GM12891 (cell line): Measurements from ENCODE around the gene CNTFR.

Experiments
- PAX5 ChIP-seq: IDR thresholded peaks from 2 replicates; pipeline ENCODE4 v1.6.1; 2011; ENCODE audit warnings: low read length, moderate library complexity, mild to moderate bottlenecking; ENCODE audit not compliant: insufficient read depth, severe bottlenecking
- POLR2A ChIP-seq: IDR thresholded peaks from 2 replicates; pipeline ENCODE4 v1.6.1; 2011; ENCODE audit warnings: low read depth, low read length, control low read depth
- POLR2AphosphoS5 ChIP-seq: IDR thresholded peaks from 2 replicates; pipeline ENCODE4 v1.6.1; 2011; ENCODE audit warnings: low read depth, low read length, control low read depth
- POU2F2 ChIP-seq: IDR thresholded peaks from 2 replicates; pipeline ENCODE4 v1.6.1; 2011; ENCODE audit warnings: low read depth, mild to moderate bottlenecking, control low read depth, low read length, moderate library complexity
- SPI1 ChIP-seq: IDR thresholded peaks from 2 replicates; pipeline ENCODE4 v1.6.1; 2011; ENCODE audit warnings: low read depth, low read length, control low read depth
- TAF1 ChIP-seq: IDR thresholded peaks from 2 replicates; pipeline ENCODE4 v1.6.1; 2011; ENCODE audit warnings: low read depth, low read length, control low read depth

GRCh38 chr9:34629491-34629808 lies 39.9 kb upstream of the CNTFR start:
- no peak for TF ChIP-seq POLR2A
- TF ChIP-seq POLR2AphosphoS5 = no peak
- TF ChIP-seq TAF1 = no peak
- no peak for TF ChIP-seq SPI1
- no peak for TF ChIP-seq POU2F2
- no peak for TF ChIP-seq PAX5
